ENCODE results near the gene CREB3L2.

DNA sequence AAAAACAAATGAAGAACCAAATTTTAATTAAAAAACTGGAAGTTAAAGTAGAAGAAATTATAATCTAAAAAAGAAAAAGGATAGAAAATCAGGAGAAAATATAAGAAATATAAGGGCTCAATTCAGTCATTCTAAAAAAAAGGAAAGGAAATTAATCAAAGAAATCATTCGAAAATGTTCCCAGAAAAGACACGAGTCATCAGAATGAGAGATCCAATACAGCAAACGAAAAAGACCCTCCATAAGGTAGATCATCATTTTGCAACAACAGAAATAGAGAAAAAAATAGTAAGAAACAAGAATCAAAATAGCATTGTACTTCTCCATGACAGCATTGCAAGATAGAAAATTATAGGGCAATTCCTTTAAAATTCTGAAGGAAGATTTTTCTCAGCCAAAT, 132.6 kb downstream of the CREB3L2 start:
- TF ChIP-seq, protein P1, sequence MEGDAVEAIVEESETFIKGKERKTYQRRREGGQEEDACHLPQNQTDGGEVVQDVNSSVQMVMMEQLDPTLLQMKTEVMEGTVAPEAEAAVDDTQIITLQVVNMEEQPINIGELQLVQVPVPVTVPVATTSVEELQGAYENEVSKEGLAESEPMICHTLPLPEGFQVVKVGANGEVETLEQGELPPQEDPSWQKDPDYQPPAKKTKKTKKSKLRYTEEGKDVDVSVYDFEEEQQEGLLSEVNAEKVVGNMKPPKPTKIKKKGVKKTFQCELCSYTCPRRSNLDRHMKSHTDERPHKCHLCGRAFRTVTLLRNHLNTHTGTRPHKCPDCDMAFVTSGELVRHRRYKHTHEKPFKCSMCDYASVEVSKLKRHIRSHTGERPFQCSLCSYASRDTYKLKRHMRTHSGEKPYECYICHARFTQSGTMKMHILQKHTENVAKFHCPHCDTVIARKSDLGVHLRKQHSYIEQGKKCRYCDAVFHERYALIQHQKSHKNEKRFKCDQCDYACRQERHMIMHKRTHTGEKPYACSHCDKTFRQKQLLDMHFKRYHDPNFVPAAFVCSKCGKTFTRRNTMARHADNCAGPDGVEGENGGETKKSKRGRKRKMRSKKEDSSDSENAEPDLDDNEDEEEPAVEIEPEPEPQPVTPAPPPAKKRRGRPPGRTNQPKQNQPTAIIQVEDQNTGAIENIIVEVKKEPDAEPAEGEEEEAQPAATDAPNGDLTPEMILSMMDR (conservative IDR thresholded peaks at IDR 0.05; ENCODE audit: low read depth, low read length), result no peak
- TF ChIP-seq POLR2A (IDR thresholded peaks at IDR 0.05; ENCODE audit: low read depth, low read length) (no peak), BHLHE40 (IDR thresholded peaks at IDR 0.05; ENCODE audit: low read depth, low read length) (no peak), RFX5 (IDR thresholded peaks at IDR 0.05; ENCODE audit: low read depth, low read length) (no peak), MXI1 (IDR thresholded peaks at IDR 0.05; ENCODE audit: borderline replicate concordance, low read depth, low read length) (no peak), RCOR1 (IDR thresholded peaks at IDR 0.05; ENCODE audit: insufficient replicate concordance, low read length) (no peak), CEBPB (IDR thresholded peaks at IDR 0.05; ENCODE audit: low read depth, low read length) (no peak)
- TF ChIP-seq, protein P2, sequence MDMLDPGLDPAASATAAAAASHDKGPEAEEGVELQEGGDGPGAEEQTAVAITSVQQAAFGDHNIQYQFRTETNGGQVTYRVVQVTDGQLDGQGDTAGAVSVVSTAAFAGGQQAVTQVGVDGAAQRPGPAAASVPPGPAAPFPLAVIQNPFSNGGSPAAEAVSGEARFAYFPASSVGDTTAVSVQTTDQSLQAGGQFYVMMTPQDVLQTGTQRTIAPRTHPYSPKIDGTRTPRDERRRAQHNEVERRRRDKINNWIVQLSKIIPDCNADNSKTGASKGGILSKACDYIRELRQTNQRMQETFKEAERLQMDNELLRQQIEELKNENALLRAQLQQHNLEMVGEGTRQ (IDR thresholded peaks at IDR 0.05; ENCODE audit: low read depth, low read length), result no peak
